Epithelial cell of proximal tubule (primary cell): ENCODE data around the gene DAAM1. TPM values are rescaled to one million over a fixed set of nuclear protein-coding genes. Genes with fewer than 3 reads are reported as not detected.

Experiments
- DNase-seq: peaks from one replicate; pipeline ENCODE4 v3.0.0-alpha.2; 2011; ENCODE audit warnings: low read depth
- H3K4me3 ChIP-seq: 2 replicates; pipeline ENCODE4 v1.5.1; 2011; ENCODE audit warnings: low read depth, mild to moderate bottlenecking, low read length
- total RNA-seq: library from RNA; depleted of rRNA; stranded (reverse); fragments of >200 nt; gene quantifications from 2 replicates; pipeline ENCODE4 v1.2.3, GENCODE V29; 2015
- TF ChIP-seq, protein P1 (sequence below): conservative IDR thresholded peaks from 2 replicates; pipeline ENCODE4 v1.5.1; 2012; ENCODE audit warnings: low read depth, mild to moderate bottlenecking, low read length

Gene DAAM1
- total RNA-seq, 1 donor from 2014 or later = 17.5 TPM

- no peak overlapping the region for H3K4me3 ChIP-seq
- TF ChIP-seq, protein P1, sequence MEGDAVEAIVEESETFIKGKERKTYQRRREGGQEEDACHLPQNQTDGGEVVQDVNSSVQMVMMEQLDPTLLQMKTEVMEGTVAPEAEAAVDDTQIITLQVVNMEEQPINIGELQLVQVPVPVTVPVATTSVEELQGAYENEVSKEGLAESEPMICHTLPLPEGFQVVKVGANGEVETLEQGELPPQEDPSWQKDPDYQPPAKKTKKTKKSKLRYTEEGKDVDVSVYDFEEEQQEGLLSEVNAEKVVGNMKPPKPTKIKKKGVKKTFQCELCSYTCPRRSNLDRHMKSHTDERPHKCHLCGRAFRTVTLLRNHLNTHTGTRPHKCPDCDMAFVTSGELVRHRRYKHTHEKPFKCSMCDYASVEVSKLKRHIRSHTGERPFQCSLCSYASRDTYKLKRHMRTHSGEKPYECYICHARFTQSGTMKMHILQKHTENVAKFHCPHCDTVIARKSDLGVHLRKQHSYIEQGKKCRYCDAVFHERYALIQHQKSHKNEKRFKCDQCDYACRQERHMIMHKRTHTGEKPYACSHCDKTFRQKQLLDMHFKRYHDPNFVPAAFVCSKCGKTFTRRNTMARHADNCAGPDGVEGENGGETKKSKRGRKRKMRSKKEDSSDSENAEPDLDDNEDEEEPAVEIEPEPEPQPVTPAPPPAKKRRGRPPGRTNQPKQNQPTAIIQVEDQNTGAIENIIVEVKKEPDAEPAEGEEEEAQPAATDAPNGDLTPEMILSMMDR = no peak
- DNase-seq = no peak
These were observed 160.8 kb downstream of the DAAM1 start for GRCh38 chr14:59349258-59349701.

GRCh38 chr14:59352961-59353360 is 164.5 kb downstream of the DAAM1 start:
- TF ChIP-seq, protein P1 = no peak
- DNase-seq = no peak
- no peak overlapping the region for H3K4me3 ChIP-seq

- TF ChIP-seq, protein P1 = no peak
- H3K4me3 ChIP-seq = no peak overlapping the region
- no peak for DNase-seq
These were observed 166.2 kb downstream of the DAAM1 start for GRCh38 chr14:59354666-59355065.

- no peak for DNase-seq
- no peak overlapping the region for H3K4me3 ChIP-seq
- TF ChIP-seq, protein P1 = no peak
These were observed 166.6 kb downstream of the DAAM1 start for GRCh38 chr14:59355091-59355490.

DNA sequence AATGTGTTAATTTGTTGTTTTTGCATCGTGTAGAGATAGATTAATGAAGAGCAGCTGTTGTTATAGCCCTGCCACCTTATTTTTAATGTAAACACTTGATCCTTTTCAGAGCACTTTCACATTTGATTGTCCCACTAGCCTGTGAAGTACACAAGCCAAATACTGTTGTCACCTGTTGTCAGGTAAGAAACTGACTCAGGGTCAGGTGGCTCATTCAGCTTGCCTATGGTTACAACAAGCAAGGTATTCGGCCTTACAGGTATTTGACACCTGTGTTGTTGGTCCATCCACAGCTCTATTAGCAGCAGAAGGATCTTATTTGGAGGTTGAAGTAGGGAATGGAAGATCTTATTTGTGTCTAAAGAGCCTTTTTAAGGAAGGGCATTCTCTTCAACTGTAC is 167.8 kb downstream of the DAAM1 start:
- DNase-seq = no peak
- no peak overlapping the region for H3K4me3 ChIP-seq
- TF ChIP-seq, protein P1 = no peak

DNA sequence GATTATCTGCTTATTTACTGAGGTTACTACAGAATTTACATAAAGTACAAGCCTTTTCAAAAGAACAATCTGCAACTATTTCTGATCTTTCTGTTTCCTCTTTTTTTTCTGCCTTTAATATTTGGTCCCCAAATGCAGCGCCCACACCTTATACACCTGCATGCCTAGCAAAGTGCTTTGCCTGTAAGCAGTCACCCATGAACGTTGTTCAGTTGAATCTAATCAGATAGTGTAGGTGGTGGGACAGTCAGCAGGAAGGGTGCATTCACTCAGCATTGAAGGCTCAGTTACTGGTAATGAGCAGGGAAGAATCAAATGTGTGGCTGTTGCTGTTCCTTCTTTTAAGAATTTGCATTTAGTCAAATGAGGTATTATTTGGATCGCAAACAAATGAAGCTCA is 168.3 kb downstream of the DAAM1 start:
- TF ChIP-seq, protein P1 = no peak
- no peak for DNase-seq
- H3K4me3 ChIP-seq = no peak overlapping the region

- TF ChIP-seq, protein P1 = no peak
- peak; percentile 78 for DNase-seq
- no peak overlapping the region for H3K4me3 ChIP-seq
These were observed 169.6 kb downstream of the DAAM1 start for GRCh38 chr14:59358102-59358501.
